H9 (cell line): Measurements from ENCODE around the gene FOLR1. TPM values are rescaled to one million over a fixed set of nuclear protein-coding genes. Genes with fewer than 3 reads are reported as not detected.

ENCODE experiments used
- DNase-seq: peaks from one replicate; pipeline ENCODE4 v3.0.0-alpha.2; 2017
- H2AFZ ChIP-seq: one replicate; pipeline ENCODE4 v1.6.1; 2013; ENCODE audit warnings: mild to moderate bottlenecking, low read length, control low read depth, moderate library complexity
- H2AK5ac ChIP-seq: 2 replicates; pipeline ENCODE4 v1.6.1; 2013; ENCODE audit warnings: low read length, control low read depth, mixed read lengths; ENCODE audit not compliant: insufficient read length
- H2BK120ac ChIP-seq: one replicate; pipeline ENCODE4 v1.6.1; 2013; ENCODE audit warnings: low read depth, mild to moderate bottlenecking, low read length, control low read depth, inconsistent platforms; ENCODE audit not compliant: poor library complexity, severe bottlenecking
- H2BK12ac ChIP-seq: 2 replicates; pipeline ENCODE4 v1.6.1; 2013; ENCODE audit warnings: low read length, control low read depth, mixed read lengths, low read depth; ENCODE audit not compliant: insufficient read length
- H2BK15ac ChIP-seq: 2 replicates; pipeline ENCODE4 v1.6.1; 2013; ENCODE audit warnings: low read depth, low read length, control low read depth
- H2BK20ac ChIP-seq: one replicate; pipeline ENCODE4 v1.6.1; 2013; ENCODE audit warnings: low read depth, mild to moderate bottlenecking, low read length, control low read depth, inconsistent platforms; ENCODE audit not compliant: poor library complexity, severe bottlenecking
- H2BK5ac ChIP-seq: 2 replicates; pipeline ENCODE4 v1.6.1; 2013; ENCODE audit warnings: low read length, control low read depth, mixed read lengths; ENCODE audit not compliant: insufficient read length
- H3K14ac ChIP-seq: 2 replicates; pipeline ENCODE4 v1.6.1; 2013; ENCODE audit warnings: low read length, control low read depth; ENCODE audit not compliant: insufficient read depth
- H3K18ac ChIP-seq: 2 replicates; pipeline ENCODE4 v1.6.1; 2013; ENCODE audit warnings: low read depth, mild to moderate bottlenecking, mixed read lengths, low read length, control low read depth; ENCODE audit not compliant: insufficient read length
- H3K23ac ChIP-seq: 2 replicates; pipeline ENCODE4 v1.6.1; 2013; ENCODE audit warnings: low read length, control low read depth, mixed read lengths, low read depth; ENCODE audit not compliant: insufficient read length
- H3K23me2 ChIP-seq: 2 replicates; pipeline ENCODE4 v1.6.1; 2013; ENCODE audit warnings: low read depth, mild to moderate bottlenecking, mixed read lengths, low read length, control low read depth; ENCODE audit not compliant: insufficient read length, poor library complexity, severe bottlenecking
- H3K27ac ChIP-seq: 2 replicates; pipeline ENCODE4 v1.5.1; 2013; ENCODE audit warnings: low read length, control low read depth, mixed read lengths, low read depth; ENCODE audit not compliant: insufficient read length
- H3K27me3 ChIP-seq: 2 replicates; pipeline ENCODE4 v1.6.1; 2013; ENCODE audit warnings: low read length, control low read depth, inconsistent platforms; ENCODE audit not compliant: insufficient read depth
- H3K4ac ChIP-seq: 2 replicates; pipeline ENCODE4 v1.6.1; 2013; ENCODE audit warnings: low read depth, mild to moderate bottlenecking, control low read depth, inconsistent platforms, low read length, moderate library complexity
- H3K4me1 ChIP-seq: 2 replicates; pipeline ENCODE4 v1.6.1; 2013; ENCODE audit warnings: low read length, control low read depth, inconsistent platforms; ENCODE audit not compliant: insufficient read depth
- H3K4me2 ChIP-seq: 2 replicates; pipeline ENCODE4 v1.6.1; 2013; ENCODE audit warnings: low read length, control low read depth, mixed read lengths; ENCODE audit not compliant: insufficient read length, insufficient read depth
- H3K56ac ChIP-seq: 2 replicates; pipeline ENCODE4 v1.6.1; 2013; ENCODE audit warnings: low read depth, mild to moderate bottlenecking, mixed read lengths, low read length, control low read depth; ENCODE audit not compliant: insufficient read length
- H3K79me1 ChIP-seq: 2 replicates; pipeline ENCODE4 v1.6.1; 2013; ENCODE audit warnings: low read depth, mild to moderate bottlenecking, moderate library complexity, low read length, control low read depth, inconsistent platforms; ENCODE audit not compliant: insufficient read depth, poor library complexity, severe bottlenecking
- H3K79me2 ChIP-seq: 2 replicates; pipeline ENCODE4 v1.6.1; 2013; ENCODE audit warnings: low read length, control low read depth, inconsistent platforms; ENCODE audit not compliant: insufficient read depth
- H3K9ac ChIP-seq: 2 replicates; pipeline ENCODE4 v1.6.1; 2013; ENCODE audit warnings: low read length, control low read depth, mixed read lengths; ENCODE audit not compliant: insufficient read length; ENCODE audit errors: extremely low read depth
- H3K9me3 ChIP-seq: one replicate; pipeline ENCODE4 v1.6.1; 2013; ENCODE audit warnings: low read depth, low read length, inconsistent platforms; ENCODE audit not compliant: control insufficient read depth
- H3T11ph ChIP-seq: one replicate; pipeline ENCODE4 v1.6.1; 2013; ENCODE audit warnings: mild to moderate bottlenecking, low read length, control low read depth, inconsistent platforms
- H4K20me1 ChIP-seq: one replicate; pipeline ENCODE4 v1.6.1; 2013; ENCODE audit not compliant: control insufficient read depth, insufficient read length, insufficient read depth
- H4K5ac ChIP-seq: 2 replicates; pipeline ENCODE4 v1.6.1; 2013; ENCODE audit warnings: low read depth, mild to moderate bottlenecking, mixed read lengths, low read length, control low read depth; ENCODE audit not compliant: insufficient read length
- H4K8ac ChIP-seq: replicated peaks from 2 replicates; pipeline ENCODE4 v1.6.1; 2013; ENCODE audit warnings: low read length, control low read depth, mixed read lengths, low read depth; ENCODE audit not compliant: insufficient read length
- H4K91ac ChIP-seq: 2 replicates; pipeline ENCODE4 v1.6.1; 2013; ENCODE audit warnings: low read depth, mild to moderate bottlenecking, moderate library complexity, mixed read lengths, low read length, control low read depth; ENCODE audit not compliant: insufficient read length
- H3K27ac Mint-ChIP-seq, 3 experiments: 2 replicates in 2 of 3; 3 replicates in 1 of 3; pipeline ENCODE4 v1.8.0; 2020 to 2021; ENCODE audit warnings: mixed read lengths in 3 of 3, mild to moderate bottlenecking in 1 of 3, moderate library complexity in 1 of 3
- H3K27me3 Mint-ChIP-seq: 2 replicates; pipeline ENCODE4 v1.8.0; 2021; ENCODE audit warnings: low read depth, mild to moderate bottlenecking, moderate library complexity, mixed read lengths
- H3K36me3 Mint-ChIP-seq, 3 experiments: 2 replicates in 2 of 3; 3 replicates in 1 of 3; pipeline ENCODE4 v1.8.0; 2020 to 2021; ENCODE audit warnings: low read depth in 3 of 3, mixed read lengths in 3 of 3; ENCODE audit not compliant: insufficient read depth in 1 of 3
- H3K4me1 Mint-ChIP-seq, 2 experiments: 2 replicates each; pipeline ENCODE4 v1.8.0; 2020; ENCODE audit warnings: mixed read lengths in 2 of 2
- H3K4me3 Mint-ChIP-seq, 2 experiments: 2 replicates in 1 of 2; 3 replicates in 1 of 2; pipeline ENCODE4 v1.8.0; 2020 to 2021; ENCODE audit warnings: mild to moderate bottlenecking in 2 of 2, mixed read lengths in 2 of 2, moderate library complexity in 1 of 2
- H3K9me3 Mint-ChIP-seq, 2 experiments: 2 replicates in 1 of 2; 3 replicates in 1 of 2; pipeline ENCODE4 v1.8.0; 2020; ENCODE audit warnings: mild to moderate bottlenecking in 2 of 2, mixed read lengths in 2 of 2, moderate library complexity in 1 of 2
- CTCF ChIP-seq: fragments of 200-600 bp; sonication (generic); conservative IDR thresholded peaks from 3 replicates; pipeline ENCODE4 v1.8.0; 2021; ENCODE audit warnings: antibody characterized with exemption, mild to moderate bottlenecking
- WGBS: extraction: QIAGEN DNeasy Blood & Tissue Kit; methylation state at CpG from one replicate; pipeline ENCODE4 v1.1.7; 2013; ENCODE audit warnings: missing lambda C conversion rate, low lambda C conversion rate, mixed read lengths; ENCODE audit not compliant: insufficient read length; ENCODE audit errors: extremely low coverage; 5-methylcytosine and 5-hydroxymethylcytosine counted together
- total RNA-seq: library from RNA; stranded (reverse); gene quantifications from 2 replicates; pipeline ENCODE4 v1.2.1, GENCODE V29; 2021

FOLR1 gene
- total RNA-seq, 1 experiment from 2014 or later, result 0.92 TPM

DNA sequence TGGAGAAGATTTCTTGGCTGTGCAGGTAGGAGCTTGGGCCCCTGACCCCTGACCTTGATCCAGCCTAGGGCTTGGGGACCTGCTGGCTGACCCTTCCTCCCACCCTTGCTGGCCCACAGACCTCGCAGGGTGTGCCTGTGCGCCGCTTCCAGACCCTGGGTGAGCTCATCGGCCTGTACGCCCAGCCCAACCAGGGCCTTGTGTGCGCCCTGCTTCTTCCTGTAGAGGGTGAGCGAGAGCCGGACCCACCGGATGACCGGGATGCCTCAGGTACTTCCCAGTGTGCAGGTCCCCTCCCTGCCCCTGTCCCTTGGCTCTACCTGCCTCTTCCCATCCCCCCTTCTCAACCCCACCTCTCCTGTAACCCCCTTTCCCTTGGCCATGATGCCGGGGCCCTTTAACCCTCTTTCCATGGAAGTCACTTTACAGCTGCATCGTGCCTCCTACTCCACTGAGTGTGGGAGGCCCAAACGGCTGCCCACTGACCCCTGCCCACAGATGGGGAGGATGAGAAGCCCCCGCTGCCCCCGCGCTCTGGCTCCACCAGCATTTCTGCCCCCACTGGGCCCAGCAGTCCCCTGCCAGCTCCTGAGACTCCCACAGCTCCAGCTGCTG lies 36.4 kb downstream of the FOLR1 start:
- Histone ChIP-seq H2BK12ac (no peak overlapping the region), H2AFZ (no peak overlapping the region), H3K4me1 (no peaks in the 10 kb centered on the region; the same call in 1 of the 2 replicates), H3K23ac (no peak overlapping the region), H3K9ac (no peak overlapping the region), H3K4me2 (no peak overlapping the region), H4K8ac (no peak overlapping the region), H3K27ac (no peak overlapping the region), H2BK20ac (no peak overlapping the region), H4K20me1 (peaks cover 2% of the 10 kb centered on the region), H3K18ac (no peak overlapping the region), H3K9me3 (no peaks in the 10 kb centered on the region), H4K5ac (no peak overlapping the region), H3K79me2 (peaks cover 4% of the 10 kb centered on the region; the same call in 1 of the 2 replicates), H3K79me1 (peaks cover 3% of the 10 kb centered on the region), H2AK5ac (no peak overlapping the region), H2BK15ac (no peak overlapping the region), H2BK5ac (no peak overlapping the region), H3K14ac (no peak overlapping the region), H3K23me2 (peaks cover 14% of the 10 kb centered on the region), H4K91ac (no peak overlapping the region), H3K56ac (no peak overlapping the region), H3K27me3 (no peaks in the 10 kb centered on the region), H2BK120ac (no peak overlapping the region), H3T11ph (no peak overlapping the region), H3K4ac (no peak overlapping the region)
- DNase-seq, result peak; percentile 39
- no CpG with 5 or more reads among the region's 16 CpGs for WGBS
- Mint-ChIP-seq H3K9me3 (no peaks in the 10 kb centered on the region), H3K4me1 (peaks cover 12 to 19% of the 10 kb centered on the region in 2 experiments), H3K27ac (no peak overlapping the region; a peak in 1 of 7 replicates), H3K4me3 (no peak overlapping the region), H3K27me3 (no peaks in the 10 kb centered on the region), H3K36me3 (peaks cover 31 to 73% (median 69%) of the 10 kb centered on the region in 3 experiments; a peak in 6 of 7 replicates)
- TF ChIP-seq CTCF, result no peak
